NB4 (cell line): ENCODE measurements around the gene SMTN.

Experiments used
- DNase-seq: peaks from one replicate; pipeline ENCODE4 v3.0.0; 2010; ENCODE audit warnings: low read depth
- H3K4me3 ChIP-seq: one replicate; pipeline ENCODE4 v1.5.1; 2011; ENCODE audit warnings: mild to moderate bottlenecking, low read depth, low read length, moderate library complexity
- MYC ChIP-seq: IDR thresholded peaks from 2 replicates; pipeline ENCODE4 v1.6.1; 2011; ENCODE audit warnings: low read depth, low read length
- POLR2A ChIP-seq: IDR thresholded peaks from 2 replicates; pipeline ENCODE4 v1.6.1; 2011; ENCODE audit warnings: mild to moderate bottlenecking; ENCODE audit not compliant: insufficient read length; ENCODE audit errors: extremely low read depth
- TF ChIP-seq, protein P1 (sequence below): IDR thresholded peaks from one replicate; pipeline ENCODE4 v1.5.1; 2012; ENCODE audit warnings: low read depth, low read length
- TF ChIP-seq, protein P2 (sequence below): IDR thresholded peaks from 2 replicates; pipeline ENCODE4 v1.6.1; 2011; ENCODE audit warnings: low read depth, low read length

Gene SMTN

DNA sequence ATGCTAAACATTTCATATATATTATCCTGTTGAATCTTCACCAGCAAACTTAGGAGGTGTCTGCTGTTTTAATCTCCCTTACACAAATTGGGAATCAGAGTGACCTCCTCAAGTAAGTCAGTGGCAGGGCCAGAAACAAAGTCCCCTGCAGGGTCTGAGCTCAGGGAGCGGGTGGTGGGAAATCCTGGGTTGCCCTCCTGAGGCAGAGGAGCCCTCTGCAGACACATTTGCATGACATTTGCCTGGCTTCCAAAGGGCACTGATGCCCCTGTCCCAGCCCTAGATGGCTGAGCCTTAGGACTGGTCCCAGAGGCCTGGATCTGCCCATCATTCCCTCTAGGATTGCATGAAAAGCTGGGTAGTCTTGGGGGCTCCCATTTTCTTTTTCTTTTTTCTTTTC, 39.5 kb downstream of the SMTN start:
- TF ChIP-seq MYC (no peak), POLR2A (no peak)
- TF ChIP-seq, protein P1, sequence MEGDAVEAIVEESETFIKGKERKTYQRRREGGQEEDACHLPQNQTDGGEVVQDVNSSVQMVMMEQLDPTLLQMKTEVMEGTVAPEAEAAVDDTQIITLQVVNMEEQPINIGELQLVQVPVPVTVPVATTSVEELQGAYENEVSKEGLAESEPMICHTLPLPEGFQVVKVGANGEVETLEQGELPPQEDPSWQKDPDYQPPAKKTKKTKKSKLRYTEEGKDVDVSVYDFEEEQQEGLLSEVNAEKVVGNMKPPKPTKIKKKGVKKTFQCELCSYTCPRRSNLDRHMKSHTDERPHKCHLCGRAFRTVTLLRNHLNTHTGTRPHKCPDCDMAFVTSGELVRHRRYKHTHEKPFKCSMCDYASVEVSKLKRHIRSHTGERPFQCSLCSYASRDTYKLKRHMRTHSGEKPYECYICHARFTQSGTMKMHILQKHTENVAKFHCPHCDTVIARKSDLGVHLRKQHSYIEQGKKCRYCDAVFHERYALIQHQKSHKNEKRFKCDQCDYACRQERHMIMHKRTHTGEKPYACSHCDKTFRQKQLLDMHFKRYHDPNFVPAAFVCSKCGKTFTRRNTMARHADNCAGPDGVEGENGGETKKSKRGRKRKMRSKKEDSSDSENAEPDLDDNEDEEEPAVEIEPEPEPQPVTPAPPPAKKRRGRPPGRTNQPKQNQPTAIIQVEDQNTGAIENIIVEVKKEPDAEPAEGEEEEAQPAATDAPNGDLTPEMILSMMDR, result no peak
- TF ChIP-seq, protein P2, sequence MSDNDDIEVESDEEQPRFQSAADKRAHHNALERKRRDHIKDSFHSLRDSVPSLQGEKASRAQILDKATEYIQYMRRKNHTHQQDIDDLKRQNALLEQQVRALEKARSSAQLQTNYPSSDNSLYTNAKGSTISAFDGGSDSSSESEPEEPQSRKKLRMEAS, result no peak
- DNase-seq, result no peak
- H3K4me3 ChIP-seq, result no peak overlapping the region

DNA sequence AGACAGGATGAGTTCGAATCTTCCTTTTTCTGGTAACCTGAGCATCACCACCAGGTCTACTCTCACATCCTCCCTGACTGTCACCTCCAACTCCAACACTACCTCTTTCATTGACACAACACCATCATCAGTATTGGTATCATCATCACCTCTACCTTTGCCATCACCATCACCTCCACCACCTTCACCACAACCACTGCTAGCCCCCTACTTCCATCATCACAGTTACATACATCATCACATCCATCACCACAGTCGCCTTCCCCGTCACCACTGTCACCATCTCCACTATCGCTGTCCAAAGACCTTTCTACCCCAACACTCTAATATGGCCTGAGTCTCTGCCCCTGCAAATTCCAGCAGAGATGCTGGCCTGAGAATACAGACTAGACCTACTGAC, 40.3 kb downstream of the SMTN start:
- DNase-seq, result no peak
- TF ChIP-seq MYC, result no peak
- TF ChIP-seq, protein P2, result no peak
- no peak for TF ChIP-seq POLR2A
- TF ChIP-seq, protein P1, result no peak
- no peak overlapping the region for H3K4me3 ChIP-seq

DNA sequence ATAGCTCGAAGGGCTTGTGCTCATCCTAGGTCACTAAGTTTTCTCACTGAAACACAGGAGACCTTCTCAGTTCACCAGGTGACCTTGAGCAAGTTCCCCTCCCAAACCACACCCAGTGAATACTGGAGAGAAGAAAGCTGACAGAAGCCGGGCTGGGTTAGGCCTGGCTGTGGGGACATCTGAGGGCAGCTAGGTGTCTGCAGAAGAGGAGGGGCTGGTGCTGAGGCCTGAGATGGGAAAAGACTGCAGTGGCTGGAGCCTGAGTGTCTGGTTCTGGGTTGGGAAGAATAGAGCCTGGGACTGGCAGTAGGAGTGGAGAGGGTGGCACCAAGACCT, 41.0 kb downstream of the SMTN start:
- TF ChIP-seq, protein P2, result no peak
- H3K4me3 ChIP-seq, result no peak overlapping the region
- DNase-seq, result no peak

DNA sequence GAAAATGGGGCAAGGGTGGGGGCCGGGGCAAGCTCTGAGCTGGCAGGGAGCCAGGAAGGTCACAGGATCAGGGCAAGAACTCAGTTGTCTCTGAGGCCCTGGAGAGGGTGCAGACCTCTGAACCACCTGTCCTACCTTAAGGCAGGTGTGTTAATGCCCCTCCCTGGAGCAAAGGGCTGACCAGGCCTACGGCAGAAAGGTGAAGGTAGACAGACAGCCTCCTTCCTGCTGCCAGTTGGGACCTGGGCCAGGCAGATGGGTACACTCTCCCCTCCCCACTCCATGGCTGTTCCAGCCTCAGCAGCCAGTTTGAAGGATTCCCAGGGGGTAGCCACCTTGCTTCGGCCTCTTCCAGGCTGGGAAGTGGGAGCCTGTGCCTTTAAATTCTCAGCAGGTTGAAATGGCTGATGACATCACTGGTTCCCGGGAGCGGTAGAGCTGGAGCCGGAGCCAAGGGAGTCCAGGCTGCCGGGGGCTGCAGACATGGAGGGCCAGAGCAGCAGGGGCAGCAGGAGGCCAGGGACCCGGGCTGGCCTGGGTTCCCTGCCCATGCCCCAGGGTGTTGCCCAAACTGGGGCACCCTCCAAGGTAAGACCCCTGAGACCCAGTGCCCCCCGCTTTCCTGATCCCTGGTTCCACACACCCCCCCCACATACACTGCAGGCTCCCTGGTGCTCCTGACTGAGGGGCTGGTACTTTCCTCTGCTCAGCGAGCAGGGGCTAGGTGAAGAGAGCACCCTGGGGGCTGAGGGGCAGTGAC, 41.6 kb downstream of the SMTN start, which contains the start of gene INPP5J:
Gene INPP5J (plus strand): TSS at position 435 of the 760 bp plus-strand sequence. CDS start 49 bp downstream, at position 484.
- DNase-seq, result no peak
- no peak within 1 kb of the TSS for H3K4me3 ChIP-seq
- TF ChIP-seq, protein P2, result no peak
- TF ChIP-seq, protein P1, result no peak
- TF ChIP-seq MYC (no peak), POLR2A (no peak)

DNA sequence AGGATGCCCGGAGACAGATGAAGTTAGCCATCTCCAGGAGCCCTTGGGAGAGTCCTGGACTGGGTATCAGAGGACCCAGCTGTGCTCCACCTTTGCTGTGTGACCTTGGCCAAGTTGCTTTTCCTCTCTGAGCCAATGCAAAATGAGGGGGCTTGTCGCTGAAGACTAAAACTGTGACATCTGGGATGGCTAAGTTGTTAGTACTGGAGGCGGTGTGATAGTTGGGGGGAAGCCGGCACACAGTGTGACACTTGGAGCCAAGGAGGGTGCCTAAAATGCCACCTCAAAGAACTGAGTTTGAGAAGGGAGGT, 42.1 kb downstream of the SMTN start:
- no peak for DNase-seq
- TF ChIP-seq, protein P2, result no peak
- TF ChIP-seq MYC (no peak), POLR2A (no peak)
- no peak overlapping the region for H3K4me3 ChIP-seq

DNA sequence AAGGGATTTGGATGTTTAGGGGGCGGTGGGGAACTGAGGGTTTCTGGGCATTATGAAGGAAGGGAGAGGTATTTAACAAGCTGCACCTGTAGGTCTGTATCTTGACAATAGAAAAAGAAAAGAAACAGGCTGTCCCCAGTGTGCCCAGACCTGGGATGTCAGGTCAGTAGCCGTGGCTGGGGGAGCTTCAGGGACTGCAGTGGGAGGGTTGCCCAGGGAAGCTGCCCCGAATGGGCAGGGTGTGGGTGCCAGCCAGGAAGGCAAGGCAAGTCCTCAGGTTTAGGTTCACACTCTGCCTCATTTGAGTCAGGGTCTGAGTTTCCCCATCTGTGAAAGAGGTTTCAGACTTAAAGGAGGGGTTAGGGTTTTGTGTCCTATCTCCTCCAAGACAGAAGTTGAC, 43.2 kb downstream of the SMTN start:
- DNase-seq, result no peak
- no peak overlapping the region for H3K4me3 ChIP-seq
- TF ChIP-seq, protein P2, result no peak
- no peak for TF ChIP-seq POLR2A

DNA sequence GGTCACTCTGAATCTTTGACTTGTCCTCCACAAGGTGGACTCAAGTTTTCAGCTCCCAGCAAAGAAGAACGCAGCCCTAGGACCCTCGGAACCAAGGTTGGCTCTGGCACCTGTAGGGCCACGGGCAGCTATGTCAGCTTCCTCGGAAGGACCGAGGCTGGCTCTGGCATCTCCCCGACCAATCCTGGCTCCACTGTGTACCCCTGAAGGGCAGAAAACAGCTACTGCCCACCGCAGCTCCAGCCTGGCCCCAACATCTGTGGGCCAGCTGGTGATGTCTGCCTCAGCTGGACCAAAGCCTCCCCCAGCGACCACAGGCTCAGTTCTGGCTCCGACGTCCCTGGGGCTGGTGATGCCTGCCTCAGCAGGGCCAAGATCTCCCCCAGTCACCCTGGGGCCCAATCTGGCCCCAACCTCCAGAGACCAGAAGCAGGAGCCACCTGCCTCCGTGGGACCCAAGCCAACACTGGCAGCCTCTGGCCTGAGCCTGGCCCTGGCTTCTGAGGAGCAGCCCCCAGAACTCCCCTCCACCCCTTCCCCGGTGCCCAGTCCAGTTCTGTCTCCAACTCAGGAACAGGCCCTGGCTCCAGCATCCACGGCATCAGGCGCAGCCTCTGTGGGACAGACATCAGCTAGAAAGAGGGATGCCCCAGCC, 43.8 kb downstream of the SMTN start:
- no peak for DNase-seq
- H3K4me3 ChIP-seq, result no peak overlapping the region
- no peak for TF ChIP-seq MYC
- no peak for TF ChIP-seq POLR2A
- TF ChIP-seq, protein P2, result no peak
- TF ChIP-seq, protein P1, result no peak
